D721Med (cell line): ENCODE results near the gene NUP205.
"Not testable (repeated sequence)": the region's sequence is repeated elsewhere in the genome, so short reads cannot be mapped to it uniquely, and the experiment has no call there.

ENCODE experiments used
- DNase-seq: peaks from one replicate; pipeline ENCODE4 v3.0.0; 2011; ENCODE audit warnings: low spot score; ENCODE audit not compliant: insufficient read length
- FAIRE-seq: peaks from 2 replicates; lab custom pipeline; 2011; peaks lifted over from hg19 to GRCh38; lab: Jason Lieb, UNC
- CTCF ChIP-seq: IDR thresholded peaks from 2 replicates; pipeline ENCODE4 v1.5.1; 2012; ENCODE audit warnings: mild to moderate bottlenecking, control low read depth; ENCODE audit not compliant: insufficient read depth; ENCODE audit errors: missing control alignments

Gene NUP205

GRCh38 chr7:135617781-135618180, 60.1 kb downstream of the NUP205 start:
- TF ChIP-seq CTCF, result no peak
- FAIRE-seq (no peak), DNase-seq (no peak)

GRCh38 chr7:135618510-135618909, 60.8 kb downstream of the NUP205 start:
- DNase-seq (no peak), FAIRE-seq (no peak)
- no peak for TF ChIP-seq CTCF

- TF ChIP-seq CTCF, result no peak
- FAIRE-seq (no peak), DNase-seq (no peak)
These were observed 62.7 kb downstream of the NUP205 start for GRCh38 chr7:135620447-135620846.

- TF ChIP-seq CTCF, result peak; percentile 81
- DNase-seq (no peak), FAIRE-seq (peak; percentile 6)
These were observed 63.5 kb downstream of the NUP205 start for GRCh38 chr7:135620980-135621850.

GRCh38 chr7:135634191-135634878, 76.6 kb downstream of the NUP205 start:
- FAIRE-seq (no peak), DNase-seq (no peak)
- no peak for TF ChIP-seq CTCF

- not testable (repeated sequence) for FAIRE-seq, DNase-seq
These were observed 82.0 kb downstream of the NUP205 start for GRCh38 chr7:135639690-135640089.

GRCh38 chr7:135644154-135644553, 86.4 kb downstream of the NUP205 start:
- TF ChIP-seq CTCF, result no peak
- FAIRE-seq, result no peak
- no peak for DNase-seq
